OCI-LY1 (cell line): ENCODE results near the gene MDGA2.

Experiments
- EZH2 ChIP-seq: fragments of 200-600 bp; sonication (generic), shearing (Covaris generic); IDR thresholded peaks from 2 replicates; pipeline ENCODE4 v1.8.0; 2017; ENCODE audit warnings: borderline replicate concordance, mixed run types, mild to moderate bottlenecking, antibody characterized with exemption, low read length, moderate library complexity, mixed read lengths
- TF ChIP-seq, protein P1 (sequence below): fragments of 200-600 bp; sonication (generic), shearing (Covaris generic); IDR thresholded peaks from 2 replicates; pipeline ENCODE4 v1.5.1; 2017; ENCODE audit warnings: mild to moderate bottlenecking, antibody characterized with exemption, low read length, moderate library complexity, mixed read lengths

DNA sequence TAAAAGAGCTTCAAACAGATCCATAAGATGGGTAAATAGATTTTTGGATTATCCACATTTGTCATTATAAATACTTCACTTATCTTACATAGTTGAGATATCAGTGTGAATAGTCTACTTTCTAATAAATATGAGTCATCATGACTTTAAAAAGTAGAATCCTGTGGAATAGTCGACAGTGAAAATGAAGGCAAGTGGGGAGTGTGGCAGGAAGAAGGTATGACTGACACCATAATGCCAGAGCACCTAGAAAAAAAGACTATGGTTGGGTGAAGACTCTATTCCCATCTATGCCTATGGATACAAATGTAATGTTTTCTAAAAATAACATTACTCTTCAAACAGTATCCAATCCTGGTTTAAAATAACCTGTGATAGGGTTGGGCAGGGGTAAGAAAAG lies 117.5 kb downstream of the MDGA2 start:
- no peak for TF ChIP-seq EZH2
- TF ChIP-seq, protein P1, sequence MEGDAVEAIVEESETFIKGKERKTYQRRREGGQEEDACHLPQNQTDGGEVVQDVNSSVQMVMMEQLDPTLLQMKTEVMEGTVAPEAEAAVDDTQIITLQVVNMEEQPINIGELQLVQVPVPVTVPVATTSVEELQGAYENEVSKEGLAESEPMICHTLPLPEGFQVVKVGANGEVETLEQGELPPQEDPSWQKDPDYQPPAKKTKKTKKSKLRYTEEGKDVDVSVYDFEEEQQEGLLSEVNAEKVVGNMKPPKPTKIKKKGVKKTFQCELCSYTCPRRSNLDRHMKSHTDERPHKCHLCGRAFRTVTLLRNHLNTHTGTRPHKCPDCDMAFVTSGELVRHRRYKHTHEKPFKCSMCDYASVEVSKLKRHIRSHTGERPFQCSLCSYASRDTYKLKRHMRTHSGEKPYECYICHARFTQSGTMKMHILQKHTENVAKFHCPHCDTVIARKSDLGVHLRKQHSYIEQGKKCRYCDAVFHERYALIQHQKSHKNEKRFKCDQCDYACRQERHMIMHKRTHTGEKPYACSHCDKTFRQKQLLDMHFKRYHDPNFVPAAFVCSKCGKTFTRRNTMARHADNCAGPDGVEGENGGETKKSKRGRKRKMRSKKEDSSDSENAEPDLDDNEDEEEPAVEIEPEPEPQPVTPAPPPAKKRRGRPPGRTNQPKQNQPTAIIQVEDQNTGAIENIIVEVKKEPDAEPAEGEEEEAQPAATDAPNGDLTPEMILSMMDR, result no peak
